Measurements from ENCODE around the gene HMGA1.
"Not testable (repeated sequence)": the region's sequence is repeated elsewhere in the genome, so short reads cannot be mapped to it uniquely, and the experiment has no call there.

Gene HMGA1

DNA sequence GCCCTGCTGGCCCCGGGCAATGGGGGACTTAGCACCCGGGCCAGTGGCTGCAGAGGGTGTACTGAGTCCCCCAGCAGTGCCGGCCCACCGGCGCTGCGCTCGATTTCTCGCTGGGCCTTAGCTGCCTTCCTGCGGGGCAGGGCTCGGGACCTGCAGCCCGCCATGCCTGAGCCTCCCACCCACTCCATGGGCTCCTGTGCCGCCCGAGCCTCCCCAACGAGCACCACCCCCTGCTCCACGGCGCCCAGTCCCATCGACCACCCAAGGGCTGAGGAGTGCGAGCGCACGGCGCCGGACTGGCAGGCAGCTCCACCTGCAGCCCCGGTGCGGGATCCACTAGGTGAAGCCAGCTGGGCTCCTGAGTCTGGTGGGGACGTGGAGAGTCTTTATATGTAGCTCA is 32.5 kb downstream of the HMGA1 start:
- not testable (repeated sequence) for DNase-seq

DNA sequence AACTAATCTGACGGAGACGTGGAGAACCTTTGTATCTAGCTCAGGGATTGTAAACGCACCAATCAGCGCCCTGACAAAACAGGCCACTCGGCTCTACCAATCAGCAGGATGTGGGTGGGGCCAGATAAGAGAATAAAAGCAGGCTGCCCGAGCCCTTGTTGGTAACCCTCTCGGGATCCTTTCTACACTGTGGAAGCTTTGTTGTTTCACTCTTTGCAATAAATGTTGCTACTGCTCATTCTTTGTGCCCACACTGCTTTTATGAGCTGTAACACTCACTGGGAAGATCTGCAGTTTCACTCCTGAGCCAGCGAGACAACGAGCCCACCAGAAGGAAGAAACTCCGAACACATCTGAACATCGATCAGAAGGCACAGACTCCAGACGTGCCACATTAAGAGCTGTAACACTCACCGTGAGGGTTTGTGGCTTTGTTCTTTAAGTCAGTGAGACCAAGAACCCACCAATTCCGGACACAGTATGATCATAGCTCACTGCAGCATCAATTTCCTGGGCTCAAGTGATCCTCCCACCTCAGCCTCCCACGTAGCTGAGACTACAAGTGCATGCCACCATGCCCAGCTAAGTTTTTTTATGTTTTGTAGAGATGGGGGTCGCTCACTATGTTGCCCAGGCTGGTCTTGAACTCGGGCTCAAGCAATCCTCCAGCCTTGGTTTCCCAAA is 33.1 kb downstream of the HMGA1 start:
- not testable (repeated sequence) for DNase-seq

DNA sequence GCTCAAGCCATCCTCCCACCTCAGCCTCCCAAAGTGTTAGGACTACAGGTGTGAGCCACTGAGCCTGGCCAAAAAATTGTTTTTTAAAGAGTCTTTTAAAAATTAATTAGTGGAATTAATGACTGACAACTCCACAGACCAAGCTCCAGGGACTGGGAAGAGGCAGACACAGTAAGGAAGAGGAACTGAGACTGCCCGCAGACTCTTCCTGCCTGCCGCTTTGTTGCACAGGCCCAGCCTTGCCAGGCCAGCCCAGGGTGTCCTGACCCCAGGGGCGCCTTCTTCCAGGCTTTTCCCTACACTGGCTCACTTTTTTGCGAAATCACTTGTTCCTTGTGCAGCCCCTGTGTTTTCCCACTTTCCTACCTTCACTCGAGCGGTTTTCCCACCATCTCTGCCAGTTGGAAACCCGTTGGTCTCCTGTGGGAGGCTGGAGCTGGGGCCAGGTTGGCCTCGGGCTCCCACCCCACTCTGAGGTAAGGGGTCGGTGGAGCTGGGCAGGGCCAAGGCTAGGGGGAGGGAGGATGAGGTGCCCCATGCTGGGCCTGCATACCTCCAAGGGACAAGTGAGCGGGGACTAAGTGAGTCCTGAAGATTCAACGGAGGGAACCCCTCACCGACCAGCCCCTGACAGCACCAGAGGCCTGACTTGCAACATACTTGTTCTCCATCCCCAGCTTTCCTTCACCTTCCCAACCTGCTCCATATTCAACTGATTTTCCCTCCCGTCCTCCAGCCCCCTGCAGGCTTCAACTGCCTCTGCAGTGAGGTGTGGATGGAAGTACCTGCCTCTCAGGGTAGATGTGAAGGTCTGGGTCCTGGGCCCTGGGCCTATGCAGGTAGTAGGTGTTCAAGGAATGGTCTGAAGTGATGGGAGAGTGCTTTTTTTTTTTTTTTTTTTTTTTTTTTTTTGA is 35.6 kb downstream of the HMGA1 start:
- DNase-seq: no peak

DNA sequence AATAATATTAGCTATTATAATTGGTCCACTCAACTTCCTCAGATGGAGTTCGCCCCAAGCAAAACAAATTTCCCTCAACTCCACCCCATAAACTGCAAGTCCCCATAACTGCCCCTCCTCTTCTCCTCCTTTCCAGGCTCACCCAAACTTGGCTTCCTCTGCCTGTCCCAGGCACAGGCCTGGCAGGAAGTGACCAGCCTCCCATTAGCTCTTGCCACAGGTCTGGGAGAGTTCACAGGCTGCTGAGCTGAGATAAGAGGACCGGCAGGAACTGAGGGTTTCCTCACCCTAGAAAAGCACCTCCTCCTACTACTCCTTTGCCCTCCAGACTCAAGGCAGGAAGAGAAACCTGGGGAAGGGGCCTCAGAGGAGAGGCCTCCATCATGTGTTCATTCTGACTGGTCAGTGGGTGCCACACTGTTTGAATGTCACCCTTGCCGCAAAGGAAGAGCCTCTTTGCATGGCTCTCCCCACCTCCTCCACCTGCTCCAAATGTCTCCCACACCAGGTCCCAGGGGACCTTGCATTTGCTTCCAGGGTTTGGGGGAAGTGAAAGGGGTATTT is 36.7 kb downstream of the HMGA1 start:
- DNase-seq: no peak

DNA sequence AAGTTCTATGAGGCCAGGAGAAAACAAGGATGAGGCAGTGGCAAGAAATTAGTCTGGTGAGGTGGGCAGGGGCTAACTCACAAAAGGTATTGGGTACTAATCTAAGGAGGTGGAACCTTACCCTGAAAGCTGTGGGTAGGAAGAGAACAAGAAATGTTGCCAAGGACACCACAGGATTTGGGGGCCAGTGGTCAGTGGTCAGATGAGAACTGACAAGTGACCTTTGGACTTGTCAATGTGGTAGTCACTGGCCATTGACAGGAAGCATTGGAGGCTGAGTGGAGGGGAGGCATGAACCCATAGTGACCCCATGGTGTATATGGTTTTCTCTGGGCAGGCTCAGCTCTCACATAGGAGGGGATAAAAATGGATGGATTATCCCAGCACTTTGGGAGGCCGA is 37.5 kb downstream of the HMGA1 start:
- DNase-seq: no peak

DNA sequence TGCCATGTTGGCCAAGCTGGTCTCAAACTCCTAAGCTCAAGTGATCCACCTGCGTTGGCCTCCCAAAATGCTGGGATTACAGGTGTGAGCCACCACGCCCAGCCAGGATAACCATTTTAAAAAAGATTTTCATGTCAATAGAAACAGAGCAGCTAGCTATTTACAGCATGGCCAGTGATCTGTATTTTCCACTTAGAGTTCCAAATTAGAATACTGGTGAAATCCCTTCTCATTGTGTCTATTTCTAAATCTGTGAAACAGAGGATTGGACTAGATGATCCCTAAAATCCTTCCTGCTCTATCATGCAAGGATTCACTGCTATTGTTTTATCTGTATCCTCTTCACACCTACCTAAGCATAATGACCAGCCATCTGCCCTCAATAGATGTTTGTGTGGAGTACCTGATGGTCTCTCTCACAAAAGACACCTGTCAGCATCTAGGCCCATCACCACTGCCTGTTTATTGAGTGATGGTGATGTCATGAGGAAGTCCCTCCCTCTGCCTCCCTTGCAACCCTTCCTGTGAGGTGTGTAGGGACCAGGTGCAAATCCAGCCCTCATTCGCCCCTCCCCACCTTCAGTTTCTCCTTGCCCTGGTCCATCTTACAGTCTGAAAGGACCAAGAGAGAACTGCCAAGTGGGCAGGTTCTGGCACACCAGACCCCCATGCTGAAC is 38.6 kb downstream of the HMGA1 start:
- DNase-seq: no peak

DNA sequence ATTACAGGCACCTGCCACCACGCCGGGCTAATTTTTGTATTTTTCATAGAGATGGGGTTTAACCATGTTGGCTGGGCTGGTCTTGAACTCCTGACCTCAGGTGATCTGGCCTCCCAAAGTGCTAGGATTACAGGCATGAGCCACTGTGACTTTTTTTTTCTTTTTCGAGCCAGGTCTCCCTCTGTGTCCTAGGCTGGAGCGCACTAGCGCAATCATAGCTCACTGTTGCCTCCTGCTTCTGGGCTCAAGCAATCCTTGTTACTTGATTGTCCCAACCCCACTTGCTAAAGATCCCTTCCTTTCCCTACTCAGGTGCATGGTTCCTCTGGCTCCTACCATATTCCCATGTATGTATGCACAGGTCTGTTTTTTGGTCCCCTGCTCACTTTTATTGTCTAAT is 39.5 kb downstream of the HMGA1 start:
- no peak for DNase-seq

DNA sequence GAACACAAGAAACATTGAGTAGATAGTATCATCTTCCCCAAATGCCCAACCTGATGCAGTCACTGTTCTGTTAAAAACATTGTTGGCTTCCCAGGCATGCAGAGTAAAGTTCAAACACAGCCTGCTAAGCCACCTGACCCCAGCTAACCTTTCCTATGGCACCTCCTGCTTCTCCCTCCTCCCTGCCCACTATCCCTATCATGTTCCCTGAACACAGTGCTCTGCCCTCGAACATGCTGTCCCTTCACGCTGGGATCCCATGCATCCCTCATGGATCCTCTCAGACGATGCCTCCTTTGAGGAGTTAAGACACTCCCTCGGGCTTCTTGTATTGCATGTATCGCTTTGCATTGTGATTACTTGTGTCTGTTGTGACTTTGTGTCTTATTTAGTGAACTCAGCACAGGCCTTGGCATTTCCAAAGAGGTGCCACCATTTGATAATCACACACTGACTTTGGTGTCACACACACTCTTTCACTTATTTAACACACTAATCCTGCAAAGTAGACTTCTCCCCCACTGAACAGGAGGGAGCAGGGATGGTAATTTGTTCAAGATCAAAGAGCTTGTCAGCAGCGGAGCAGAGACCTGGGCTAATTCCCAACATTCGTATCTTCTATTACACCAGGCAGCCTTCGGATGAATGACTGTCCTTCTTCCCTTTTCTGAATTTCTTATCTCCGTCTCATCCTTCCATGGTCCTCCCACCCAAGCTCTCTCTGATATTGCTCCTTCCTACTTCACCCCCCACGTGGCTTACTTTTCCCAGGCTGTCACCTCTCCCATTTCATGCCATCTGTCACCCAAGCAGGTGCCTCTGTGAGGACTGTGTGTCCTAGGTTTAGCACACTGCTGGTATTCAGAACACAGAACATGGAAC is 40.4 kb downstream of the HMGA1 start:
- no peak for DNase-seq

DNA sequence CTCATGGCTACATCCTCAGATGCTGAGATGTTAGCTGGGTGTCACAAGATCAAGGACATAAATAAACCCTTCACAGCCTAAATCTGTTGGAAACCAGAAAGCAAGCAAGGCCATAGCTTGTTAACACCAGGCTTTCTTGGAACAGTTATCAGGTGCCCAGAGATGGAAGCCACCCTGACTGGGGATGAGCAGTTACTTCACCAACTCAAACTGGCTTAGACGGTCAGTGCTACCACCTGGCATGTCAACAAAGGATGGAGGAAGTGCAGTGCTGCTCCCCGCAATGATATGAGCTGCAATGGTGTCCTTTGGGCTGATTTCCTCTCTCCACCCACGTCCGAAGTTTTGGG is 41.1 kb downstream of the HMGA1 start:
- no peak for DNase-seq

DNA sequence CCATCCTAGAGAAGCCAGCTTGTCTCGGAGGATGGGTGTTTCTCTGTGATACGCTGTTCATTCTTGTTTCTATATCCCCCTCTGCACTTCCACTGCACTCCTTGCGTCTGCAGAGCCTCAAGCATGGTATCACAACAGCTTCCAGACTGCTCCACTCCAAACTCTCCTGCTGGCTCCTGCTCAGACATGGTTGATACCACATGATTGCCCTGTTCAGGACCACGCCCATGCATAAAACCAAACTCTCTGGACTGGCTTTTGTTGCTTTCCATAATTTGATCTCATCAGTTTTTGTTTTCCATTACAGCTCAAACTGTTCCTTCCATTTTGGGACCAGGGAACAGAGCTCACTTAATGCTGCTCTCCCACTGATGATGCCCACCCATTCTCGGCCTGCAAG is 42.2 kb downstream of the HMGA1 start:
- no peak for DNase-seq

DNA sequence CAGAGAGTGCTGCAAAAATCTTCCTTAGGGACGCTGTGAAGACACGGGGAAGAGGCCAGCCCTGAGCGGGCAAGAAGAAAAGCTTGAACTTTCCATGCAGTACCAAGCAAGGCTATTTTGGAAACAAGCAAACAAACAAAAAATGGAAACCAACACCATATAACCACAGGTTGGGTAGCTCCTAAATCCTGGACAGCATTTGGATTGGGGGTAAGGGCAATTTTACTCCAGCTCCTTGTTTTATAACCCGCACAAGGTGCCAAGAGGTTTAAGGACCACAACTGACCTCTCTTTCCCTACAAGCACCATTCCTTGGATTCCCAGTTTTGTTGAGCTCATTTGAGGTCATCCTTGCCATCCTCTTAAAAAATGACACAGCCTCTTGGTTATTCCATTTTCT is 43.5 kb downstream of the HMGA1 start:
- no peak for DNase-seq

DNA sequence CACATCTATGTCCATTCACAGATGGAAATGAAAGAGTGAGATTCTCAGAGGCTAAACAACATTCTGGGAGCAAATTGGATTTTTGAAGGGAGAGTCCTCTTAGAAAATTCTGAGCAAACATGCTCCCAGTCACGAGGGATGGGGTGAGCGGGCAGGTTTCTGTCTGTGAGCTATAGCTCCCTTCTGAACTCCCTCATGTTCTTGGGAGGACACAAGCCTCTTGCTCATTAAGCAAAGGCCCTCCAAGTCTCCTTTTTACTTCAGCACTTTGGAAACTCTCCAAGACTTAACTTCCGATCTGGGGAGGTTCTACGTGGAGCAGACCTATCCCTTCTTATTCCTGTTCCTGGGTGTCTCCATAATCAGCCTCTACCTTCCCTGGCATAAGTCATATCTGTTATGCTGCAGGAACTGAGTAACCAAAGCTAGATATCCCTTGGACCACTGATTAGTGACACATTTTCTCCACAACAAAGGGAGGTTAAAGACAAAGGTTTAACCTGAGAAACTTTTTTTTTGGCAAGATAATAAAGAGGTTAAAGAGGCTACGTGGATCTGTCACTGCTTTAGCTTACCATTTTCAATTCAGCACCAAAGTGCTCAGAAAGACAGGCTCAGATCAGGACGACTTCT is 45.1 kb downstream of the HMGA1 start:
- no peak for DNase-seq

DNA sequence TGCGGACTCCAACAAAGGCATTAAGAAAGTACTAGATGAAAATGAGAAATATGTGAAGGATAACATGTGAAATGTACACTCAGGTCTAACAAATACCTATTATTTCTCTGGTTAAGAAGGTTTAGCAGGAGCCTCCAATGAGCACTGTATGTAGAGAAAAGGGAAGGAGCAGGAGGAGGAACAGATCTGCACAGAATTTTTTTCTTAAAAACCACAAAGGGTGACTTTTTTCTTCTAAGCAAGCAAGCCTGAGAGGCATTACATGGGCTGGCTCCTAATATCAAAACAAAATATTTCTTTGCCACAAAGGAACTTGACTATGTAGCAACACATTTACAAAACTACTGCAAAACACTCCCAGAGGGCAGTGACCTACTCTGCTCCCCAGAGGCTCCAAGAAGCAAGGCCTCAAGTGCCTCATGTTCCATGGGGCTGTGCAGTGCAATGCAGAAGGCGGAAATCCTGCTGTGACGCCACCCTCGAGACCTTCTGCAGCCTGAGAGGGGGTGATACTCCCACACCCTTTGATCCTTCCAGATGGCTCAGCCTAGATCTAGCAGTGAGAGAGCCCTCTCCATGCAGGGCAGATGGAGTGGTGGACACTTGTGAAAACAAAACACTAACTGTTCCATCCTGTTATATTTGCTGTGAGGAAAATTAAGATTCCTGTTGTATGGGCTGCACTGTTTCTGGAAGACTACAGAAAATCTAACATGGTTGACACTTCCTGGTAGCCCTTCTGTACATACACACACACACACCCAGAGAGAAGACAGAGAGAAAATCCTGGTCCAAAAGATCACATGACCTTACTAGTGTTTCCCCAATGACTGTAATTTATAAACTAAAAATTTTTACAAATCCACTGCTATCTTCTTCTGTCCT is 48.1 kb downstream of the HMGA1 start:
- DNase-seq: no peak

DNA sequence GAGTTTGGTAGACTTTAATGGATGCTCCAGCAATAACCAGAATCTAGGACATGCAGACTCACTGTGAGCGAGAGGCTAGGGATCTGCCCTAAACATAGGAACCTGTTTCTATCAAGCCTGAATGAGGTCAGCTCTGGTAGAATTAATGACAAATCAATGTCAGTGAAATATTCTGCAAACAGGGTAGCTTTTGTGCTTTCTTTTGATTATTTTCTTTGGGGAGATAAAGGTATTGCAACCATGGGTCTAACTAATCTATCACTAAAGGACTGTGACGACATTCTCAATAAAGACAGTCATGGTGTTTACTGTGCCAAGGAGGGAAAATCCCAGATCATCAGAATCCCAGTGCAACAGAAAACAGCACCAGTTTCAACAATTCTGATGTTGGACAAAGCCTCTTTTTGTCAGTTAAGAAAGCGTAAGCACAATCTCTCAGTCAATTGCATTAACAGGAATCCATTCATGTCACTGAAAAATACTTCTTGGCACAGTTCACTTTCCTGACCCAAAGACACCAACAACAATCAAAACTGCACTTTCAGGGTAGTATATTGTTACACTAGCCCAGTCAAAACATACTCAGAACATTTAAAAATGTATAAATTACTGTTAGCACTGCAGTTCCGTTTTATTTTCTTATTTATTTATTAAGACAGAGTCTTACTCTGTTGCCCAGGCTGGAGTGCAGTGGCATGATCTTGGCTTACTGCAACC is 48.9 kb downstream of the HMGA1 start:
- no peak for DNase-seq

DNA sequence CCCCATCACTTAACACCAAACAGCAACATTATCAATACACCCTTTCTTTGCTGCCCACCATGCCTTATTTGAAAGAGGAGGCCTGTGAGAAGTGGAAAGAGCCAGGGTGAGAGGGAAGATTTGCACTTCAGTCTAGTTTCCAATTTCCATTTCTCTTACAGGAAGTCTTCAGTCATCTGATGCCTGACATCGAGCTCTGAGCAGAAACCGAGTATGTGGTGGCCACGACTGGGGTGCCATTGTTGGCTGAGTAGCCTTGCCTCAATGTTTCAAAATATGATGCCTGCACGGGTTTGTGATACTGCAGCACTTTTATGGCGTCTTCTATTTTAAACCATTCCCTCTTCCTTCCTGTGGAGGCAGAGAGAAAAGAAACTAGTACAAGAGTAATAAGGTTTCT is 51.9 kb downstream of the HMGA1 start:
- no peak for DNase-seq

DNA sequence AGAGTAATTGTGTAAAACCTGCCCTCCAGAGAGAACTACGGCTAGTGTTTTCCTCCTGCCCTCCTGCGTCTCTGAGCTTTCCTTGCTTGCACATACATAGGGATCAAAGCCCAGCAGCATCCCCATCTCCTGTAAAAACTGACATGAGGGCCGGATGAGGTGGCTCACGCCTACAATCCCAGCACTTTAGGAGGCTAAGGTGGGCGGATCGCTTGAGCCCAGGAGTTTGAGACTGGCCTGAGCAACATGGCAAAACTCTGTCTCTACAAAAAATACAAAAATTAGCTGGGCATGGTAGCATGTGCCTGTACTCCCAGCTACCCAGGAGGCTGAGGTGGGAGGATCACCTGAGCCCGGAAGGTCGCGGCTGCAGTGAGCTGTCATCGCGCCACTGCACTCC is 52.5 kb downstream of the HMGA1 start:
- no peak for DNase-seq

DNA sequence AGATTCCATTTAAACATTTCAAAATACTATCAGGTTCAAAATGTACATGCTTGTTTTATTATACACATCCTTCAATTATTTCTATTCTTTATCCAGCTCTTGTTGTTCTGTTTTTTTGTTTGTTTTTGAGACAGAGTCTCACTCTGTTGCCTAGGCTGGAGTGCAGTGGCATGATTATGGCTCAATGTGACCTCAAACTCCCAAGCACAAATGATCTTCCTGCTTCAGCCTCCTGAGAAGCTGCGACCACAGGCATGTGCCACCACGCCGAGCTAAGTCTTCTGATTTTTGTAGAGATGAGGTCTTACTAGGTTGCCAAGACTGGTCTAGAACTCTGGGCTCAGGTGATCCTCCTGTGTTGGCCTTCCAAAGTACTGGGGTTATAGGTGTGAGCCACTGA is 56.3 kb downstream of the HMGA1 start:
- no peak for DNase-seq

DNA sequence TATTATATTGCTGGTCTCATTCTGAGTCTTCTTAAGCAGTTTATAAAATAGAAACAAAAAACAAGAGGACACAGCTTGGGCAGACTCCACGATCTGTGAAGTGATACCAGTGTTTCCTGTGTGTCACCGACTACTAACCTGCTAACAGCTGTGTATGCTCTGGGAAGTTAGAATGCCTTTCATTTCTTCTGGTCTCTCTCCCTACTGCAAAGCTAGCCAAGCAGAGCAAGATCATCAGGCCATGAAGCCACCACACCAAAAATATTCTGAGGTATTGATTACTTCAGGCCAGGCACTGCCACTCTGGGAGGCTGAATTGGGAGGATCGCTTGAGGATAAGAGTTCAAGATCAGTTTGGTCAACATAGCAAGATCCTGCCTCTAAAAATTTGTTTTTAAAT is 59.0 kb downstream of the HMGA1 start:
- no peak for DNase-seq

Data from NCI-H2081 (cell line).